H9 (cell line): Measurements from ENCODE around the gene KRT6B. TPM values are rescaled to one million over a fixed set of nuclear protein-coding genes. Genes with fewer than 3 reads are reported as not detected.

Experiments
- DNase-seq: peaks from one replicate; pipeline ENCODE4 v3.0.0-alpha.2; 2017
- H2AFZ ChIP-seq: one replicate; pipeline ENCODE4 v1.6.1; 2013; ENCODE audit warnings: mild to moderate bottlenecking, low read length, control low read depth, moderate library complexity
- H2AK5ac ChIP-seq: 2 replicates; pipeline ENCODE4 v1.6.1; 2013; ENCODE audit warnings: low read length, control low read depth, mixed read lengths; ENCODE audit not compliant: insufficient read length
- H2BK120ac ChIP-seq: one replicate; pipeline ENCODE4 v1.6.1; 2013; ENCODE audit warnings: low read depth, mild to moderate bottlenecking, low read length, control low read depth, inconsistent platforms; ENCODE audit not compliant: poor library complexity, severe bottlenecking
- H2BK12ac ChIP-seq: 2 replicates; pipeline ENCODE4 v1.6.1; 2013; ENCODE audit warnings: low read length, control low read depth, mixed read lengths, low read depth; ENCODE audit not compliant: insufficient read length
- H2BK15ac ChIP-seq: 2 replicates; pipeline ENCODE4 v1.6.1; 2013; ENCODE audit warnings: low read depth, low read length, control low read depth
- H2BK20ac ChIP-seq: one replicate; pipeline ENCODE4 v1.6.1; 2013; ENCODE audit warnings: low read depth, mild to moderate bottlenecking, low read length, control low read depth, inconsistent platforms; ENCODE audit not compliant: poor library complexity, severe bottlenecking
- H2BK5ac ChIP-seq: 2 replicates; pipeline ENCODE4 v1.6.1; 2013; ENCODE audit warnings: low read length, control low read depth, mixed read lengths; ENCODE audit not compliant: insufficient read length
- H3K14ac ChIP-seq: 2 replicates; pipeline ENCODE4 v1.6.1; 2013; ENCODE audit warnings: low read length, control low read depth; ENCODE audit not compliant: insufficient read depth
- H3K18ac ChIP-seq: 2 replicates; pipeline ENCODE4 v1.6.1; 2013; ENCODE audit warnings: low read depth, mild to moderate bottlenecking, mixed read lengths, low read length, control low read depth; ENCODE audit not compliant: insufficient read length
- H3K23ac ChIP-seq: 2 replicates; pipeline ENCODE4 v1.6.1; 2013; ENCODE audit warnings: low read length, control low read depth, mixed read lengths, low read depth; ENCODE audit not compliant: insufficient read length
- H3K23me2 ChIP-seq: 2 replicates; pipeline ENCODE4 v1.6.1; 2013; ENCODE audit warnings: low read depth, mild to moderate bottlenecking, mixed read lengths, low read length, control low read depth; ENCODE audit not compliant: insufficient read length, poor library complexity, severe bottlenecking
- H3K27ac ChIP-seq: 2 replicates; pipeline ENCODE4 v1.5.1; 2013; ENCODE audit warnings: low read length, control low read depth, mixed read lengths, low read depth; ENCODE audit not compliant: insufficient read length
- H3K27me3 ChIP-seq: 2 replicates; pipeline ENCODE4 v1.6.1; 2013; ENCODE audit warnings: low read length, control low read depth, inconsistent platforms; ENCODE audit not compliant: insufficient read depth
- H3K4ac ChIP-seq: 2 replicates; pipeline ENCODE4 v1.6.1; 2013; ENCODE audit warnings: low read depth, mild to moderate bottlenecking, control low read depth, inconsistent platforms, low read length, moderate library complexity
- H3K4me1 ChIP-seq: 2 replicates; pipeline ENCODE4 v1.6.1; 2013; ENCODE audit warnings: low read length, control low read depth, inconsistent platforms; ENCODE audit not compliant: insufficient read depth
- H3K4me2 ChIP-seq: 2 replicates; pipeline ENCODE4 v1.6.1; 2013; ENCODE audit warnings: low read length, control low read depth, mixed read lengths; ENCODE audit not compliant: insufficient read length, insufficient read depth
- H3K56ac ChIP-seq: 2 replicates; pipeline ENCODE4 v1.6.1; 2013; ENCODE audit warnings: low read depth, mild to moderate bottlenecking, mixed read lengths, low read length, control low read depth; ENCODE audit not compliant: insufficient read length
- H3K79me1 ChIP-seq: 2 replicates; pipeline ENCODE4 v1.6.1; 2013; ENCODE audit warnings: low read depth, mild to moderate bottlenecking, moderate library complexity, low read length, control low read depth, inconsistent platforms; ENCODE audit not compliant: insufficient read depth, poor library complexity, severe bottlenecking
- H3K79me2 ChIP-seq: 2 replicates; pipeline ENCODE4 v1.6.1; 2013; ENCODE audit warnings: low read length, control low read depth, inconsistent platforms; ENCODE audit not compliant: insufficient read depth
- H3K9ac ChIP-seq: 2 replicates; pipeline ENCODE4 v1.6.1; 2013; ENCODE audit warnings: low read length, control low read depth, mixed read lengths; ENCODE audit not compliant: insufficient read length; ENCODE audit errors: extremely low read depth
- H3K9me3 ChIP-seq: one replicate; pipeline ENCODE4 v1.6.1; 2013; ENCODE audit warnings: low read depth, low read length, inconsistent platforms; ENCODE audit not compliant: control insufficient read depth
- H3T11ph ChIP-seq: one replicate; pipeline ENCODE4 v1.6.1; 2013; ENCODE audit warnings: mild to moderate bottlenecking, low read length, control low read depth, inconsistent platforms
- H4K20me1 ChIP-seq: one replicate; pipeline ENCODE4 v1.6.1; 2013; ENCODE audit not compliant: control insufficient read depth, insufficient read length, insufficient read depth
- H4K5ac ChIP-seq: 2 replicates; pipeline ENCODE4 v1.6.1; 2013; ENCODE audit warnings: low read depth, mild to moderate bottlenecking, mixed read lengths, low read length, control low read depth; ENCODE audit not compliant: insufficient read length
- H4K8ac ChIP-seq: replicated peaks from 2 replicates; pipeline ENCODE4 v1.6.1; 2013; ENCODE audit warnings: low read length, control low read depth, mixed read lengths, low read depth; ENCODE audit not compliant: insufficient read length
- H4K91ac ChIP-seq: 2 replicates; pipeline ENCODE4 v1.6.1; 2013; ENCODE audit warnings: low read depth, mild to moderate bottlenecking, moderate library complexity, mixed read lengths, low read length, control low read depth; ENCODE audit not compliant: insufficient read length
- H3K27ac Mint-ChIP-seq, 3 experiments: 2 replicates in 2 of 3; 3 replicates in 1 of 3; pipeline ENCODE4 v1.8.0; 2020 to 2021; ENCODE audit warnings: mixed read lengths in 3 of 3, mild to moderate bottlenecking in 1 of 3, moderate library complexity in 1 of 3
- H3K27me3 Mint-ChIP-seq: 2 replicates; pipeline ENCODE4 v1.8.0; 2021; ENCODE audit warnings: low read depth, mild to moderate bottlenecking, moderate library complexity, mixed read lengths
- H3K36me3 Mint-ChIP-seq, 3 experiments: 2 replicates in 2 of 3; 3 replicates in 1 of 3; pipeline ENCODE4 v1.8.0; 2020 to 2021; ENCODE audit warnings: low read depth in 3 of 3, mixed read lengths in 3 of 3; ENCODE audit not compliant: insufficient read depth in 1 of 3
- H3K4me1 Mint-ChIP-seq, 2 experiments: 2 replicates each; pipeline ENCODE4 v1.8.0; 2020; ENCODE audit warnings: mixed read lengths in 2 of 2
- H3K4me3 Mint-ChIP-seq, 2 experiments: 2 replicates in 1 of 2; 3 replicates in 1 of 2; pipeline ENCODE4 v1.8.0; 2020 to 2021; ENCODE audit warnings: mild to moderate bottlenecking in 2 of 2, mixed read lengths in 2 of 2, moderate library complexity in 1 of 2
- H3K9me3 Mint-ChIP-seq, 2 experiments: 2 replicates in 1 of 2; 3 replicates in 1 of 2; pipeline ENCODE4 v1.8.0; 2020; ENCODE audit warnings: mild to moderate bottlenecking in 2 of 2, mixed read lengths in 2 of 2, moderate library complexity in 1 of 2
- WGBS: extraction: QIAGEN DNeasy Blood & Tissue Kit; methylation state at CpG from one replicate; pipeline ENCODE4 v1.1.7; 2013; ENCODE audit warnings: missing lambda C conversion rate, low lambda C conversion rate, mixed read lengths; ENCODE audit not compliant: insufficient read length; ENCODE audit errors: extremely low coverage; 5-methylcytosine and 5-hydroxymethylcytosine counted together
- total RNA-seq: library from RNA; stranded (reverse); gene quantifications from 2 replicates; pipeline ENCODE4 v1.2.1, GENCODE V29; 2021
- TF ChIP-seq, protein P1 (sequence below): fragments of 200-600 bp; sonication (generic); conservative IDR thresholded peaks from 3 replicates; pipeline ENCODE4 v1.8.0; 2021; ENCODE audit warnings: antibody characterized with exemption, mild to moderate bottlenecking

Gene KRT6B
- total RNA-seq, 1 experiment from 2014 or later: not detected

DNA sequence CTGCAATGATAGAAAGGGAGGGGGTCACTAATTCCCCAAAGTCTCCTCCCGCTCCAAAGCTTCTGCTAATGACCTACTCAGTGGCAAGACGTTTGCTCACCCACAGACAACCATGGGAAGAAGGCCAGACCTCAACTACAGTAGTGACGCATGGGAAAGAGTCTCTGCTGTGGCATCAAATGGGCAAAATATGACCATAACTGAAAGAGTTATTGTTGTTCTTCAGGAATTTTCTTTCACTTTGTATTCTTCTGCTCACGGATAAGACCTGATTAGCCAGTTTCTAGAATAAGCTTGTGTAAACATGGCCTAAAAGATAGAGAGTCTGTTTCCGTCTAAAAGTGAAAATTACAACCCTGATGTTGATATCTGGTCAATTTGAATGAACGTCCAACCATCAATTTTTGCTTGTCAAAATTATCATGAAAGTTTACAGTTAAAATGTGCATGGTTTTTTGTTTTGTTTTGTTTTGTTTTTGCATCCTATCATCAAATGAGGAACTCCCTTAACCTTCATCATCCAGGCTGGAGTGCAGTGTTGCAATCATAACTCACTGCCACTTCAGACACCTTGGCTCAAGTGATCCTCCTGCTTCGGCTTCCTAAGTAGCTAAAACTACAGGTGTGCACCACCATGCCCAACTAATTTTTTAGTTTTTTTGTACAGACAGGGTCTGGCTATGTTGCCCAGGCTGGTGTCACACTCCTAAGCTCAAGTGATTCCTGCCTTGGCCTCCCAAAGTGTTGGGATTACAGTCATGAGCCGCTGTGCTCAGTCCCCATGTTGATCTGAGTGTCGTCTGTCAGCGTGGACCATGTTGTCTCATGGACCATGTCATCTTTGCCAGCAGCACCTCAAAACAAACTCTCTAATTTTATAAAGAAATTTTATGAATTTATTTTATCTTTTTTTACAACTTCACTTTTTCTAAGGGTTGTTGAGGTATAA, 7.0 kb downstream of the KRT6B start:
- H3K9ac ChIP-seq: no peak overlapping the region
- 0 out of 2 replicates have a peak, but pooled peaks cover 2% of the 10 kb centered on the region for H3K4me1 ChIP-seq
- TF ChIP-seq, protein P1, sequence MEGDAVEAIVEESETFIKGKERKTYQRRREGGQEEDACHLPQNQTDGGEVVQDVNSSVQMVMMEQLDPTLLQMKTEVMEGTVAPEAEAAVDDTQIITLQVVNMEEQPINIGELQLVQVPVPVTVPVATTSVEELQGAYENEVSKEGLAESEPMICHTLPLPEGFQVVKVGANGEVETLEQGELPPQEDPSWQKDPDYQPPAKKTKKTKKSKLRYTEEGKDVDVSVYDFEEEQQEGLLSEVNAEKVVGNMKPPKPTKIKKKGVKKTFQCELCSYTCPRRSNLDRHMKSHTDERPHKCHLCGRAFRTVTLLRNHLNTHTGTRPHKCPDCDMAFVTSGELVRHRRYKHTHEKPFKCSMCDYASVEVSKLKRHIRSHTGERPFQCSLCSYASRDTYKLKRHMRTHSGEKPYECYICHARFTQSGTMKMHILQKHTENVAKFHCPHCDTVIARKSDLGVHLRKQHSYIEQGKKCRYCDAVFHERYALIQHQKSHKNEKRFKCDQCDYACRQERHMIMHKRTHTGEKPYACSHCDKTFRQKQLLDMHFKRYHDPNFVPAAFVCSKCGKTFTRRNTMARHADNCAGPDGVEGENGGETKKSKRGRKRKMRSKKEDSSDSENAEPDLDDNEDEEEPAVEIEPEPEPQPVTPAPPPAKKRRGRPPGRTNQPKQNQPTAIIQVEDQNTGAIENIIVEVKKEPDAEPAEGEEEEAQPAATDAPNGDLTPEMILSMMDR: no peak
- Mint-ChIP-seq H3K27me3 (peaks cover 18% of the 10 kb centered on the region), H3K4me1 (peaks cover 20 to 25% of the 10 kb centered on the region in 2 experiments), H3K27ac (no peak overlapping the region), H3K4me3 (no peak overlapping the region), H3K36me3 (no peaks in the 10 kb centered on the region), H3K9me3 (no peaks in the 10 kb centered on the region)
- no peak overlapping the region for H3K27ac ChIP-seq
- no peaks in the 10 kb centered on the region for H3K79me1 ChIP-seq
- H3K4ac ChIP-seq: no peak overlapping the region
- no peak overlapping the region for H2BK20ac ChIP-seq
- no peaks in the 10 kb centered on the region for H3K9me3 ChIP-seq
- no peaks in the 10 kb centered on the region for H3K79me2 ChIP-seq
- no peak overlapping the region for H4K8ac ChIP-seq
- no peak for DNase-seq
- H3K23ac ChIP-seq: no peak overlapping the region
- no peak overlapping the region for H2AK5ac ChIP-seq
- no peak overlapping the region for H4K91ac ChIP-seq
- peaks cover 3% of the 10 kb centered on the region; the same call in 1 of the 2 replicates for H3K27me3 ChIP-seq
- H3K56ac ChIP-seq: no peak overlapping the region
- H2BK12ac ChIP-seq: no peak overlapping the region
- no peaks in the 10 kb centered on the region for H4K20me1 ChIP-seq
- H4K5ac ChIP-seq: no peak overlapping the region
- H2AFZ ChIP-seq: no peak overlapping the region
- no peak overlapping the region for H3T11ph ChIP-seq
- no CpG with 5 or more reads among the region's 10 CpGs for WGBS
- H3K23me2 ChIP-seq: no peaks in the 10 kb centered on the region
- no peak overlapping the region for H2BK15ac ChIP-seq
- no peak overlapping the region for H3K18ac ChIP-seq
- no peak overlapping the region for H3K14ac ChIP-seq
- H3K4me2 ChIP-seq: no peak overlapping the region
- H2BK120ac ChIP-seq: no peak overlapping the region
- H2BK5ac ChIP-seq: no peak overlapping the region
